ENCODE data around the gene STUM. TPM values are rescaled to one million over a fixed set of nuclear protein-coding genes. Genes with fewer than 3 reads are reported as not detected.

The STUM gene
- total RNA-seq, 1 donor from 2014 or later, result 0.85 TPM

GRCh38 chr1:226655251-226656163 is 106.9 kb downstream of the STUM start:
- TF ChIP-seq CTCF (IDR thresholded peaks at IDR 0.05; ENCODE audit: borderline replicate concordance), result no peak
- intact Hi-C loops (cut with micrococcal nuclease), result loop anchor here (10.0 kb wide), 1 partner anchor 79 kb away; the partner anchor contains the start of gene ITPKB
- Histone ChIP-seq H3K4me1 (no peaks in the 10 kb centered on the region), H3K27ac (replicated peaks) (no peak overlapping the region), H3K36me3 (no peaks in the 10 kb centered on the region), H3K4me3 (no peak overlapping the region), H3K27me3 (ENCODE audit: low read depth) (no peaks in the 10 kb centered on the region), H3K9me3 (replicated peaks) (no peaks in the 10 kb centered on the region)
- peak; percentile 18 for DNase-seq

GRCh38 chr1:226656201-226656600 is 107.6 kb downstream of the STUM start:
- H3K9me3 ChIP-seq (replicated peaks), result no peaks in the 10 kb centered on the region
- peak; percentile 11 for DNase-seq
- no peaks in the 10 kb centered on the region for H3K27me3 ChIP-seq (ENCODE audit: low read depth)
- no peak overlapping the region for H3K27ac ChIP-seq (replicated peaks)
- intact Hi-C loops (cut with micrococcal nuclease), result loop anchor here (10.0 kb wide), 1 partner anchor 79 kb away; the partner anchor contains the start of gene ITPKB
- TF ChIP-seq CTCF (IDR thresholded peaks at IDR 0.05; ENCODE audit: borderline replicate concordance), result no peak
- no peaks in the 10 kb centered on the region for H3K36me3 ChIP-seq
- H3K4me3 ChIP-seq, result no peak overlapping the region
- no peaks in the 10 kb centered on the region for H3K4me1 ChIP-seq

- no peak for TF ChIP-seq CTCF (IDR thresholded peaks at IDR 0.05; ENCODE audit: borderline replicate concordance)
- Histone ChIP-seq H3K4me3 (no peak overlapping the region), H3K27me3 (ENCODE audit: low read depth) (no peaks in the 10 kb centered on the region), H3K27ac (replicated peaks) (no peak overlapping the region), H3K9me3 (replicated peaks) (no peaks in the 10 kb centered on the region), H3K36me3 (no peaks in the 10 kb centered on the region), H3K4me1 (no peaks in the 10 kb centered on the region)
- peak; percentile 13 for DNase-seq
- intact Hi-C loops (cut with micrococcal nuclease), result loop anchor here (10.0 kb wide), 1 partner anchor 78 kb away; the partner anchor contains the start of gene ITPKB
Observed at GRCh38 chr1:226656601-226657277, 108.2 kb downstream of the STUM start.

- no peaks in the 10 kb centered on the region for H3K36me3 ChIP-seq
- H3K4me1 ChIP-seq, result no peaks in the 10 kb centered on the region
- H3K27me3 ChIP-seq (ENCODE audit: low read depth), result no peaks in the 10 kb centered on the region
- DNase-seq, result no peak
- TF ChIP-seq CTCF (IDR thresholded peaks at IDR 0.05; ENCODE audit: borderline replicate concordance), result no peak
- intact Hi-C loops (cut with micrococcal nuclease), result loop anchor here (10.0 kb wide), 1 partner anchor 77 kb away; the partner anchor contains the start of gene ITPKB
- no peak overlapping the region for H3K27ac ChIP-seq (replicated peaks)
- no peak overlapping the region for H3K4me3 ChIP-seq
- H3K9me3 ChIP-seq (replicated peaks), result no peaks in the 10 kb centered on the region
Observed at GRCh38 chr1:226657895-226658545, 109.5 kb downstream of the STUM start.

DNA sequence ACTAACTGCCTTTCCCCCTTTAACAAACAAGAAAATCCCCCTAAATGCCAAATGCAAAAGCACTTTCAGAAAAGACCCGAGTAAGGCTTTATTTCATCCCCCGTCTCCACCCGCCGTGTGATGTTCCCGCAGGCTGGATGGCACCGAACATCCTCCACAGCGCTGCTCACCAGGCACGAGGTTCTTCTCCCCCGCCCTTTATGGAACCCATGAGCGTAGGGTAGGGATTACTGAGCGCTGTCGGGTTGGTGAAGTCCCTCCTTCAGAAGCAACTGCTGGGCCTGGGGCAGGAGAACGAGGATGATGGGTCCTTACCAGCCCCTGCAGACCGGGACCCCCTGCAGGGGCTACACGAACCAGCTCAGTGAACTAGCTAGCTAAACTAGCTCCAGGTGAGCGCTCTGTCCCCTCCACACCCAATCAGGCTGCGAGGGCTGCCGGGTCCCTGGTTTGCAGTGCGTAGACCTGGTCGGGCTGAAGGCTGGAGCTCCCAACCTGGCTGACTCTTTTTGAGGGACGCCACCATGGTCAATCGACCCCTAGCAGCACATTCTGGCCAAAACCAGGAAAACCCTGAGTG is 110.1 kb downstream of the STUM start:
- Histone ChIP-seq H3K36me3 (no peaks in the 10 kb centered on the region), H3K4me3 (no peak overlapping the region), H3K4me1 (no peaks in the 10 kb centered on the region), H3K9me3 (replicated peaks) (no peaks in the 10 kb centered on the region), H3K27me3 (ENCODE audit: low read depth) (no peaks in the 10 kb centered on the region), H3K27ac (replicated peaks) (no peak overlapping the region)
- intact Hi-C loops (cut with micrococcal nuclease), result loop anchor here (10.0 kb wide), 1 partner anchor 76 kb away; the partner anchor contains the start of gene ITPKB
- DNase-seq, result no peak
- no peak for TF ChIP-seq CTCF (IDR thresholded peaks at IDR 0.05; ENCODE audit: borderline replicate concordance)
